HCT116 (cell line): ENCODE data around the gene GPR180.

Source experiments
- POLR2A ChIP-seq: IDR thresholded peaks from 2 replicates; pipeline ENCODE4 v1.7.0; 2011; ENCODE audit warnings: borderline replicate concordance; ENCODE audit not compliant: insufficient read depth, insufficient read length; ENCODE audit errors: extremely low read depth
- POLR2AphosphoS5 ChIP-seq: IDR thresholded peaks from 2 replicates; pipeline ENCODE4 v1.6.1; 2011; ENCODE audit warnings: mild to moderate bottlenecking, low read depth, low read length, moderate library complexity

DNA sequence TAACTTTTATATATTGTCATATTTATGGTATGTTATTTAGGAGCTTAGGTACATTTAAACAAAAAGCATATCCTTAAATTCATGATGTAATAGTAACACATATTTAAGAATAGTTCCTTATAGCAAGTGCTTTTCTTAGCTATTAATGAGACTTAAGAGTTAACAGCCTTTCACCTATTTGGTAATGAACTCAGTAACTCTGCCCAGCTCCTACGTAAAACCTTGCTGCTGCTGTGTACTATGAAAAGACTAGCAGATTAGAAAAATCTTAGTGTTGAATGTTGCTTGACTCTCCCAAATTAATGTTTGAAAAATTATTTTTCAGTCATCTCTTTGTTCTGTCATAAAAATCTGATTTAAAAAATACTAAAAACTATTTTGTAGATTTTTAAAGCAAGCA is 6.9 kb downstream of the GPR180 start:
- TF ChIP-seq POLR2AphosphoS5 (no peak), POLR2A (no peak)
